Measurements from ENCODE around the gene RASSF8.

DNA sequence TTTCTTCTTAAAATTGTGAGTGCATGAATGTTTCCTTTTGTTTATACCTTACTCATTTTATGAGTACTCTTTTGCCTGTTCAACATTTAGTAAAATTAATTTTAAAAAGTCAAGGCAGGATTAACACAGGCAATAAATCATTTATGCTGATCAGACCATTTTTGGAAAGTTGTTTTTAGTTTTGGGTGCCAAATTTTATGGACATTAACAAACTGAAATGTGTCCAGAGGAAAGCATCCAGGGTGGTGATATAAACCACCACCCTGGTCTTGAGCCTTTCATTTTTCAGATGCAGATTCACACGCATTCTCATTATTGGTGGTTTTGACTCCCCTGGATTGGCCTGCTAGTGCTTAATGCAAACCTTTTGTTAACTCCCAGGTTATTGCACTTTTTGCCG, 26.3 kb downstream of the RASSF8 start:
- TF ChIP-seq, protein P1, sequence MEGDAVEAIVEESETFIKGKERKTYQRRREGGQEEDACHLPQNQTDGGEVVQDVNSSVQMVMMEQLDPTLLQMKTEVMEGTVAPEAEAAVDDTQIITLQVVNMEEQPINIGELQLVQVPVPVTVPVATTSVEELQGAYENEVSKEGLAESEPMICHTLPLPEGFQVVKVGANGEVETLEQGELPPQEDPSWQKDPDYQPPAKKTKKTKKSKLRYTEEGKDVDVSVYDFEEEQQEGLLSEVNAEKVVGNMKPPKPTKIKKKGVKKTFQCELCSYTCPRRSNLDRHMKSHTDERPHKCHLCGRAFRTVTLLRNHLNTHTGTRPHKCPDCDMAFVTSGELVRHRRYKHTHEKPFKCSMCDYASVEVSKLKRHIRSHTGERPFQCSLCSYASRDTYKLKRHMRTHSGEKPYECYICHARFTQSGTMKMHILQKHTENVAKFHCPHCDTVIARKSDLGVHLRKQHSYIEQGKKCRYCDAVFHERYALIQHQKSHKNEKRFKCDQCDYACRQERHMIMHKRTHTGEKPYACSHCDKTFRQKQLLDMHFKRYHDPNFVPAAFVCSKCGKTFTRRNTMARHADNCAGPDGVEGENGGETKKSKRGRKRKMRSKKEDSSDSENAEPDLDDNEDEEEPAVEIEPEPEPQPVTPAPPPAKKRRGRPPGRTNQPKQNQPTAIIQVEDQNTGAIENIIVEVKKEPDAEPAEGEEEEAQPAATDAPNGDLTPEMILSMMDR (IDR thresholded peaks at IDR 0.05; ENCODE audit: extremely low read depth in 1 of 2, insufficient read depth in 1 of 2, low read depth in 1 of 2, low read length in 2 of 2), result no peak
- TF ChIP-seq EZH2 (IDR thresholded peaks at IDR 0.05; ENCODE audit: borderline replicate concordance, low read depth, low read length, severe bottlenecking) (no peak), POLR2AphosphoS5 (IDR thresholded peaks at IDR 0.05; ENCODE audit: insufficient read depth, low read depth, low read length) (no peak)
- TF ChIP-seq, protein P2, sequence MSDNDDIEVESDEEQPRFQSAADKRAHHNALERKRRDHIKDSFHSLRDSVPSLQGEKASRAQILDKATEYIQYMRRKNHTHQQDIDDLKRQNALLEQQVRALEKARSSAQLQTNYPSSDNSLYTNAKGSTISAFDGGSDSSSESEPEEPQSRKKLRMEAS (IDR thresholded peaks at IDR 0.05; ENCODE audit: insufficient read depth, insufficient read length), result no peak

All from endothelial cell of umbilical vein (primary cell).